K562 (cell line): Measurements from ENCODE around the gene HMX1. TPM values are rescaled to one million over a fixed set of nuclear protein-coding genes. Genes with fewer than 3 reads are reported as not detected.

ENCODE experiments used
- ATAC-seq: fragments of 200-7000 bp; cut with Tn5 transposase; 3 replicates; pipeline ENCODE4 v1.9.1; 2020; ENCODE audit warnings: moderate library complexity
- BruUV-seq: library from RNA; stranded (reverse); fragments of 400-500 nt; replicated peaks from 2 replicates; lab custom pipeline; 2021; lab: Mats Ljungman, UMichigan
- CTCF ChIA-PET: fragments of 300-600 bp; formaldehyde crosslinking; extraction: SDS; loops from one replicate; lab custom pipeline; 2021; ENCODE audit warnings: low intra/inter-chr PET ratio; lab: Yijun Ruan, JAX
- POLR2A ChIA-PET: fragments of 300-600, 350-650 bp; sonication (Branson Sonifier 250); formaldehyde crosslinking; extraction: SDS; loops from one replicate; lab custom pipeline; 2021; ENCODE audit warnings: antibody characterized with exemption, inconsistent platforms; lab: Yijun Ruan, JAX
- DNase-seq, 4 experiments: peaks; one replicate each; pipeline versions ENCODE4 v3.0.0 to v3.0.0-alpha.2; 2011 to 2018; ENCODE audit warnings: low spot score in 3 of 4, mixed read lengths in 3 of 4; ENCODE audit errors: extremely low read depth in 1 of 4
- FAIRE-seq: peaks from 2 replicates; lab custom pipeline; 2011; peaks lifted over from hg19 to GRCh38; lab: Jason Lieb, UNC
- H2AFZ ChIP-seq: 2 replicates; pipeline ENCODE4 v1.6.0; 2011; ENCODE audit warnings: low read depth, low read length, control low read depth, inconsistent platforms
- H3K27ac ChIP-seq: fragments of 200-600 bp; 3 replicates; pipeline ENCODE4 v1.8.0; 2011; ENCODE audit warnings: low read depth, mild to moderate bottlenecking, control low read depth, inconsistent platforms, low read length, moderate library complexity, mixed read lengths; ENCODE audit errors: extremely low read depth
- H3K27me3 ChIP-seq, 2 experiments: fragments of 300-600 bp in 1 of 2; 2 replicates in 1 of 2; 3 replicates in 1 of 2; pipeline versions ENCODE4 v1.6.0 to v1.8.0; 2011; ENCODE audit warnings: inconsistent platforms in 2 of 2, low read length in 2 of 2, mild to moderate bottlenecking in 1 of 2, mixed read lengths in 1 of 2, moderate library complexity in 1 of 2; ENCODE audit not compliant: control insufficient read depth in 2 of 2, insufficient read depth in 2 of 2
- H3K36me3 ChIP-seq: fragments of 300-600 bp; 3 replicates; pipeline ENCODE4 v1.8.0; 2011; ENCODE audit warnings: mild to moderate bottlenecking, low read length, inconsistent platforms; ENCODE audit not compliant: control insufficient read depth, insufficient read depth
- H3K4me1 ChIP-seq, 2 experiments: fragments of 200-600 bp in 1 of 2; replicated peaks in 1 of 2; 2 replicates in 1 of 2; 3 replicates in 1 of 2; pipeline versions ENCODE4 v1.5.1 to v1.8.0; 2011; ENCODE audit warnings: inconsistent platforms in 2 of 2, low read length in 2 of 2, mild to moderate bottlenecking in 1 of 2, mixed read lengths in 1 of 2, moderate library complexity in 1 of 2; ENCODE audit not compliant: control insufficient read depth in 2 of 2, insufficient read depth in 2 of 2
- H3K4me2 ChIP-seq: 2 replicates; pipeline ENCODE4 v1.6.1; 2011; ENCODE audit warnings: low read length, control low read depth, inconsistent platforms, mixed read lengths; ENCODE audit not compliant: insufficient read depth
- H3K4me3 ChIP-seq: fragments of 200-600 bp; sonication (generic), shearing (Covaris generic); 2 replicates; pipeline ENCODE4 v1.5.1; 2016; ENCODE audit warnings: control low read depth, inconsistent platforms
- H3K79me2 ChIP-seq: fragments of 200-600 bp; 3 replicates; pipeline ENCODE4 v1.8.0; 2011; ENCODE audit warnings: low read length, inconsistent platforms; ENCODE audit not compliant: control insufficient read depth, insufficient read depth
- H3K9ac ChIP-seq, 2 experiments: 2 replicates each; pipeline versions ENCODE4 v1.6.0 to v1.6.1; 2011; ENCODE audit warnings: low read depth in 2 of 2, low read length in 2 of 2, control low read depth in 1 of 2, inconsistent platforms in 1 of 2, mild to moderate bottlenecking in 1 of 2, mixed read lengths in 1 of 2; ENCODE audit not compliant: insufficient read depth in 1 of 2
- H3K9me1 ChIP-seq: one replicate; pipeline ENCODE4 v1.6.0; 2011; ENCODE audit warnings: inconsistent platforms, mild to moderate bottlenecking, low read length, moderate library complexity; ENCODE audit not compliant: control insufficient read depth, insufficient read depth
- H3K9me3 ChIP-seq: replicated peaks from 2 replicates; pipeline ENCODE4 v1.5.1; 2011; ENCODE audit warnings: low read depth, low read length, inconsistent platforms; ENCODE audit not compliant: control insufficient read depth, insufficient read depth
- H4K20me1 ChIP-seq: replicated peaks from 2 replicates; pipeline ENCODE4 v1.6.1; 2011; ENCODE audit warnings: low read length, inconsistent platforms, mixed read lengths; ENCODE audit not compliant: control insufficient read depth, insufficient read depth
- CBFA2T2 ChIP-seq: fragments of 450-650 bp; conservative IDR thresholded peaks from 2 replicates; pipeline ENCODE4 v1.6.1; 2017; ENCODE audit warnings: mild to moderate bottlenecking
- HOXB6 ChIP-seq: fragments of 250-450 bp; sonication (Bioruptor Pico); IDR thresholded peaks from 2 replicates; pipeline ENCODE4 v1.5.1; 2022; ENCODE audit warnings: mild to moderate bottlenecking, borderline replicate concordance
- MAX ChIP-seq: sonication (generic); formaldehyde crosslinking; IDR thresholded peaks from 2 replicates; pipeline ENCODE4 v1.9.0; 2022; ENCODE audit warnings: mild to moderate bottlenecking, missing genetic modification reagents
- MTA1 ChIP-seq: fragments of 450-650 bp; IDR thresholded peaks from 2 replicates; pipeline ENCODE4 v1.6.1; 2017; ENCODE audit warnings: borderline replicate concordance
- MYBL2 ChIP-seq, 2 experiments: fragments of 450-650 bp in 1 of 2; sonication (generic) in 1 of 2; formaldehyde crosslinking in 1 of 2; IDR thresholded peaks; 2 replicates each; pipeline versions ENCODE4 v1.6.1 to v1.8.1; 2017 to 2022; ENCODE audit warnings: borderline replicate concordance in 1 of 2, inconsistent platforms in 1 of 2, low read depth in 1 of 2, mild to moderate bottlenecking in 1 of 2, missing genetic modification reagents in 1 of 2, moderate library complexity in 1 of 2
- POLR2AphosphoS2 ChIP-seq: IDR thresholded peaks from 2 replicates; pipeline ENCODE4 v1.6.1; 2012; ENCODE audit warnings: low read length, improper control_type of control experiment
- RBM15 ChIP-seq: fragments of 200-400 bp; formaldehyde crosslinking; IDR thresholded peaks from 2 replicates; pipeline ENCODE4 v1.6.1; 2018; ENCODE audit warnings: mild to moderate bottlenecking, low read length, moderate library complexity; ENCODE audit not compliant: insufficient read depth
- SMARCE1 ChIP-seq: fragments of 450-650 bp; IDR thresholded peaks from 2 replicates; pipeline ENCODE4 v1.7.1; 2016; ENCODE audit warnings: mild to moderate bottlenecking
- ZNF274 ChIP-seq: IDR thresholded peaks from 2 replicates; pipeline ENCODE4 v1.6.1; 2011; ENCODE audit warnings: low read depth, mild to moderate bottlenecking, low read length, moderate library complexity, borderline replicate concordance
- WGBS: fragments of 100-300 bp; shearing (Covaris generic); methylation state at CpG from one replicate; pipeline ENCODE4 v1.1.6; 2016; ENCODE audit warnings: low coverage, mixed read lengths; ENCODE audit not compliant: insufficient coverage; ENCODE audit errors: missing lambda C conversion rate; 5-methylcytosine and 5-hydroxymethylcytosine counted together
- in situ Hi-C: fragments of 300-500 bp; cut with MboI; formaldehyde crosslinking; loops from 4 replicates; pipeline ENCODE4 v1.15.0; 2018; ENCODE audit warnings: inconsistent platforms, mixed read lengths
- intact Hi-C: fragments of 100-400 bp; cut with micrococcal nuclease; formaldehyde crosslinking; loops from 2 replicates; pipeline ENCODE4 v1.14.2; 2022
- polyA plus RNA-seq, 8 experiments: library from polyadenylated mRNA; depleted of rRNA in 4 of 8; stranded (reverse) in 5 of 8; unstranded in 3 of 8; fragments of >200 nt; fragmentation: Nextera tagmentation in 2 of 8; fragmentation: Illumina TruSeq in 1 of 8; extraction: Ambion mirVana in 2 of 8; extraction: Trizol in 1 of 8; gene quantifications; 2 replicates each; pipeline versions ENCODE4 v1.2.1 to v1.2.3, GENCODE V29; 2011 to 2014; ENCODE audit warnings: inconsistent platforms in 1 of 8, missing spikeins in 1 of 8
- total RNA-seq, 7 experiments: library from RNA; depleted of rRNA in 6 of 7; stranded (reverse); fragments of >200 nt in 6 of 7; fragmentation: Illumina TruSeq in 2 of 7; extraction: Trizol in 2 of 7; gene quantifications; 2 replicates each; pipeline versions ENCODE4 v1.2.1 to v1.2.3, GENCODE V29; 2011 to 2021; ENCODE audit warnings: low replicate concordance in 1 of 7

HMX1 gene
- total and polyA plus RNA-seq, 9 of the 15 experiments (the other 6 are each of a cell fraction or from before 2014, with no cell fraction given): not detected

DNA sequence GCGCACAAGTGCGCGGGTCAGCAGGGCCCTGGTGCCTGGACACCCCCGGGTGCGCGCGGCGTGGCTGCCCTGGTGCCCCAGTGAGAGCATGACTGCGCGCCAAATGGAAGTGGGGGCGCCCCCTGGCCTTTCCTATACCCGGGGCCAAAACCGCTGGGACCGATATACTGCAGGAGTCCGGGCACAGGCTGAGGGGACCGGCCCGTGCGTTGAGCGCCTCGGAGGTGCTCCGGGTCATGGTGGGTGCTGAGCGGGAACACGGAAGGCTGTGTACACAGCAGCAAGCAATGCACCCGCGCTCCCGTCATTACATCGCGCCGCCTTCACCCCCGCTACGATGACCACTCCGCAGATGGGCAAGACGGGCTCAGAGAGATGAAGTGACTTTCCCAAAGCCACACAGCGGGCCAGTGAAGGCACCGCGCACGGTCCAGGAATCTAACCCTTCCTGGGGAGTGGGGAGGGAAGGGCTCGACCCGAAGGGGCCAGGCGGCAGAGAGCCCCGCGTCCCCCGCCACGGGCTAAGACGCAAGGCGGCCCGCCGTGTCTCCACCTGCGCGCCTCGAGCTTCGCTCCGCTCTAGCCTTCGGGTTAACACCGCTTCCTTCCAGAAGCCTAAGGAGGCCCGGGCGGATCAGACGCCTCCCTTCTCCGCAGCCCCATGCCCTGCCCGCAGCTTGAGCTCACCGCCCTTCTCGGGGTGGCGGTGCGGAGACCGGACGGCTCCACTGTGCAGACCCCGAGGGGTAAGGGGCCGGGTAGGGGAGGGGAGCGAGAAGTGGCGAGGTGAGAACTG is 11.3 kb downstream of the HMX1 start:
- intact Hi-C loops: no loop called here
- in situ Hi-C loops: no loop called here
- H3K27me3 ChIP-seq: peaks cover 8 to 60% of the 10 kb centered on the region in 2 experiments; a peak in 4 of 5 replicates

More for the DNA sequence above, 11.3 kb downstream of the HMX1 start:
- Histone ChIP-seq H3K27ac (no peak overlapping the region), H3K36me3 (no peaks in the 10 kb centered on the region), H3K9me1 (no peaks in the 10 kb centered on the region), H3K4me3 (no peak overlapping the region), H3K9ac (no peak overlapping the region), H3K4me2 (no peak overlapping the region), H3K9me3 (no peaks in the 10 kb centered on the region), H4K20me1 (0 out of 2 replicates have a peak, but pooled peaks cover 2% of the 10 kb centered on the region), H3K79me2 (no peaks in the 10 kb centered on the region), H2AFZ (no peak overlapping the region), H3K4me1 (peaks cover 0 to 13% of the 10 kb centered on the region in 2 experiments; a peak in 1 of 5 replicates)
- ChIA-PET CTCF (no interaction called here), POLR2A (no interaction called here)
- ATAC-seq: no peak
- TF ChIP-seq MAX (CRISPR knock-in tag) (no peak), POLR2AphosphoS2 (no peak), RBM15 (no peak), HOXB6 (CRISPR knock-in tag) (no peak), SMARCE1 (no peak), MTA1 (no peak), MYBL2 (IDR thresholded peaks at IDR 0.05; ENCODE audit: low read depth) (no peak), MYBL2 (CRISPR knock-in tag; IDR thresholded peaks at IDR 0.05; ENCODE audit: borderline replicate concordance) (no peak), ZNF274 (no peak), CBFA2T2 (no peak)
- BruUV-seq: no TSS peak
- no peak for FAIRE-seq
- 36% methylated on average over 38 of the region's 70 CpGs for WGBS
- no peak for DNase-seq
